GM21390 (cell line): ENCODE measurements around the gene DRC3.
A peak's percentile ranks its signal among the peaks of the same experiment; 100 is the strongest.

Source experiments
- ATAC-seq: cut with Tn5 transposase; IDR thresholded peaks from one replicate; pipeline ENCODE4 v1.9.1; 2021; ENCODE audit not compliant: unreplicated experiment

DRC3 gene

DNA sequence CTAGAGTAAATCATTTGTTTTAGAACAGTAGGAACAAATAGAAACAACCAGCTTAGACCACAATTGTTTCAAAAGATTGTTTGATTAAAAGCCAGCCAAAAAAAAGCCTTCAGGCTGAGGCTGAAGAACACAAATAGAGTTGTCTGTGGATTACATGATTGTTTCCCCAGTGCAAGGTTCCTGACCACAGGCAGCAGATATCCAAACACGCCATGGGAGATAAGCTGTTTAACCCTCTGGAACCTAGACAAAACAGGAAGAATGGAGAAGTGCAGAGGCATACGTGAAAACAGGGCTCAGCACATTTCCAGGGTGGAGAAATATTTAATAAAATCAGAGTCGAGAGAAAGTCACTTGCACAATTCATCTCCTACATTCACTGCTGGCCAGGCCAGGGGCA is 45.3 kb downstream of the DRC3 start:
- no peak for ATAC-seq

DNA sequence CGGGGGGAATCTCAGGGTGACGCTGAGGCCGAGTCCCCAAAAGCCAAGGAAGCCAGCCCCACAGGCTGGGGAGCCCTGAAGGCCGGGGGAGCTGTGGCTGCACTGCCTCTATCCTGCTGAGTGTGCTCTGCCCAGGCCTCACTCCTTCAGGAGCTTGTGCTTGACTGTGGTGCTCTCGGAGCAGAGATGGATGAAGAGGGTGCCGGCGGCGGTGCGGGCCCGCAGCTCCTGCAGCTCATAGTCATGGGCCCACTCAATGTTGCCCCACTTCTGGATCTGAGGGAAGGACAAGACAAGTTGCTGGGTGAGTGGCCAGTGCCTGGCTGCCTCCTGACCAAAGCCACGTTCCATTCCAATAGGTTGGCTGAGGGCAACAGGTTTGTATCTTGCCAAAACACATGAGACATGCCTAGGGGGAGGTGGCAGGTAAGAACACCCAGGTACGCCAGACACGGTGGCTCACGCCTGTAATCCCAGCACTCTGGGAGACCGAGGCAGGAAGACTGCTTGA is 45.8 kb downstream of the DRC3 start:
- ATAC-seq = no peak

DNA sequence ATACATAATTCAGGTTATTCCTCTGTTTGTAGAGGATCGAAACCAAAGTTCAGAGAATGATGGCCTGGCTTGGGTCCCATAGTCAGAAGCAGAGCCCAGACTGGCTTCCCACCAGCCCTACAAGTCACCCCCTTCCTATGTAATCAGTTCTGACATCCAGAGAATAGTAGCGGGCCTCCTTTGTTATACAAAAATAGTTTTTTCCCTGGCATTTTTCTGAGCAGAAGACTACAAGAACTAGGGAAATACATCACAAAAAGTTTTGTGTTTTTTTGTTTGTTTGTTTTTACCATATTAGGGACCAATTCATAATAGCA is 47.1 kb downstream of the DRC3 start:
- ATAC-seq = no peak

DNA sequence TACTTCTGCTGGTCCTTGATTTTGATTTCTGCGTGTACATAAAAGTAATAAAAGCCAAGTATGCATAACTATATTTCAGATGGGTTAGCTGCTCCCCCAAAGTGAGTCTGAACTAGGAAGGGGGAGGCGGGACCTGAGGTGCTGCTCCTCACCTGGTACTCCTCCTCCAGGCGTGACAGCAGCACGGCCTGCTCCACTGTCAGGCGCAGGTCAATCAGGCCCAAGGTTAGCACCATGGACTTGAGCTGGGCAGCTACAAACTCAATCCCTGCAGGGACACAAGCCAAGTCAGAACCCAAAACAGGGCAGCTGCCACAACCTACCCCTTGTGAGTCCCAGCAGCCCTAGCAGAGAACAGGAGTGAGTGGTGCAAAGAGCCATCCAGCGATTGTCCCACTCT is 48.3 kb downstream of the DRC3 start:
- ATAC-seq = no peak

DNA sequence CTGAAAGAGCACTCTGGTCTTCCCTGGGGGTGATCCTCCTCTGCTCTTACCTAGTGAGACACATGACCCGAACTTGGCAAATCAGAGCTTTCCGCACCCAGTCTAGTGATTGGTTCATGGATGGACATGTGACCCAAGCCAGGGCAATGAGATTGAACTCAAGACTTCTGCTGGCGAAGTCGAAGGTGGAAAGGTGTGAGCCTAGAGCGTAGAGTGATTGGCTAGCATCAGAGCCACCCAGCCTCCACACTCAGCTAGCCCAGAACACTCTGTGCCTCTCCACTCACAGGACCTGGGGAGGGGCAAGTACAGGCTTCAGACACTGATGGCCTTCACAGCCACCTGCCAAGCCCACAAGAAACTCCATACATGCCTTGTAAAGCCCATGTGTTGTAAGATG is 48.7 kb downstream of the DRC3 start:
- ATAC-seq = no peak

DNA sequence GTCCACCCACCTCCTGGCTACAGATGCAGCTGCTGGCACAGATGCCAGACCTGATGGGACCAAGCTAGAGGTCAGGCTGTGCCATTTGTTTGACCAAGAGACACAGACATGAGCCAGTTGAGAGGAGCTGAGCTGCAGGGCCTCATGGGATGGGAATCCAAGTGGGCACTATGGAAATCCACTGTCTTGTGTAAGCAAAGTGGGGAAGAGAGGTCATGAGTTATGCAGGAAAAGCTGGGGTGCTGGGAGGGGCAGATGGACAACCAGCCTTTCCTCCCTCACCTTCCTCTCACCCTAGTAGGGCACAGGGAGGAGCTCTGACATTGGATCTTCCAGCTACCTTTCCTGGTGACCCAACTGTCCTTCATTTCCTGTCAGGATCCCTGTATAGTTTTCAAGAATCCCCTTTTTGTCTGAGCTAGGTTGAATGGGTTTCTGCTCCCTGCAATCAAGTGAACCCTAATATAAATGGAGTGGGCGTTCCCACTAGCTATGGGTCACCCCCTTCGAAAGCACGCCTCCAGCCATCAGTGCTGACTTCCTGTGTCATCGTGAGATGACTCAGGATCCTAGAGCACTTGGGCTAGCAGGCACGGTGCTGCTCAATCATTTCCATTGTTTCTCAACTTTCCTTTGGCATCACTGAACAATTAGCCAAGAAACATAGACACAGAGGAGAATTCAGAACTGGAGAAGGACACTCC is 52.7 kb downstream of the DRC3 start:
- no peak for ATAC-seq

DNA sequence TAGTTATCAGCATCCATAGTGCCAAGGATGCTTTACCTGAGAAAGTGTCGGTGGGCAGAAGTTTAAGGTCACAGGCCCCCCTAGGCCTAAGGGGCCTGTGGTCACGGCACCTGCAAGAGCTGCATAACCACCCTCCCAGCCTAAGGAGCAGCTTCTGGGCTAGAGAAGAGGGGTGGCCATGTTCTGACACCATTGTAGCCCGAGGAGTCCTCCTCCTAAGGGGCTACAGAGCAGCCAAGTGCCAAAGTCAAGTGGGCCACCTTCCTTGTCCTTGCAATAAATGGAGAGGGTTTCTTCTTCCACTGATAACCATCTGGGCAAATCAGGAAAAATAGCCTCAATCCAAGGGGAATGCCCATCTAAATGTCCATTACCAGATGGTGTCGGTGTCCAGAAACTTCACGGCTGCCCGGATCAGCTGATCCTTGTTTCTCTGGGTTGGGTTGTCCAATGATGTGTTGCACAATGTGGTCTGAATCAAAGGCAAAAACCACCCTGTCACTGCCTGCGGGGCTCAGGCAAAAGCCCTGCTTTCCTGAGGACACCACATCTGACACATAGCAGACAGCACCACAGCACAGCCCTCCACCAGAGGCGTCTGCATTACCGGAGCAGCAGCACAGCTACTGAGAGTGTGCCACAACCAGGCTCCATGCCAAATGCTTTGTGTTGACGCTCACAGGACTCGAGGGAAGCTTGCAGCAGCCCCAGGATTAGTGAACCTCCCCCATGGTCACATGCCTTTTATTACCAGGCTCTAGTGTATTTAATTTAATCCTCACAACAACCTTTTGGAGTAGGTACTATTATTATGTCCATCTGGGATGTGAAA is 53.5 kb downstream of the DRC3 start:
- ATAC-seq = no peak

DNA sequence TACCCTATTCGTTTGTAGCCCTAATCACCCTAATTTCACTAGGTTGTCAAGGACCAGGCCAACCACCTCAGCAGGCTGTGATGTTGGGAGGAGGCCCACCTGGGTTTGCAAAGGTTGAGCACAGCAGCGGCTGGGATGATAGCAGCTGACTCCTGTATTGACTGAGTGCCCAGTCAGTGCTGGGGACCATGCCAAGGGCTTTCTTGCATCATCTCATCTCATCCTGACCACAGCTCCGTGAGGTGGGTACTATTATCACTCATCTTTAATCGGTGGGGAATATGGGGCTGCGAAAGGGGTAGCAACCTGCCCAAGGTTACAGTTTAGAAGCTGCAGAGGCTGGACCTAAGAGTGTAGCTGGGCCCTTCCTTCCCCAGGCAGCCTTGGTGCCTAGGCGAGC is 54.6 kb downstream of the DRC3 start:
- ATAC-seq = no peak

DNA sequence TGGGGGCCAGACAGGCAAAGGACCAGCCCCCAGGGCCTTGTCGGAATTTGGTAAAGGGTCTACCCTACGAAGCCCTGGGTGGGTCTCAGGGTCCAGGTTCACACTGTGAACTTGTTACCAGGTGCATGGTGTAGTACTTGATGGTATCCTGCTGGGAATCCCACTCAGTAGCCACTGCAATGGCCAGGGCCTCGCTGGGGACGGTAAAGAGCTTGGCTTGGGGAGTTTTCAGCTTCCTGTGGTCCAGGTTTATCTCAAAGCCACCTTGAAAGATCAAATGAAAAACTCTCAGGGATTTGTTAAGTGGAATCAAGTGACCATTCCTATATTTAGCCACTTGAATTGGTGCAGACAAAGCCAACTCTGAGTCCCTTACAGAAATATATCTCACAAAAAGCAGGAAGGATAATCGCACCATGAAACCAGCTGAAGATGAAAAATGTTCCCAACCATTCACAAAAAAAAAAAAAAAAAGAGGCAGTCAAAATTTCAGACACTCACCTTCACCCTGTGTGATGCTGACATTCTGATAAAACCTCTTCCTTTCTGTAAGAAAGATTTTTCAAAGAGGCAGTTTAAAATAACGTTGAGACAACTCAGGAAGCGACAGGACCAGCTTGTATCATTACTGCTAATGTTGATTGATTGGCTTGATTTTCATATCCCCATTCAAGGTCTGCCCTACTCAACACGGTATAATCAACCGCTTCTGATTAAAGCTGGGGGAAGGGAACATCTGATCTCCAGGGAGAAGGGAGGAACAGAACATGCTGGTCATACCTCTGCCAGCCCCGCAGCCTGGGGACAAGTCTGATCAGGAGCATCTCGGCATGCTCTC is 55.7 kb downstream of the DRC3 start:
- ATAC-seq = no peak

DNA sequence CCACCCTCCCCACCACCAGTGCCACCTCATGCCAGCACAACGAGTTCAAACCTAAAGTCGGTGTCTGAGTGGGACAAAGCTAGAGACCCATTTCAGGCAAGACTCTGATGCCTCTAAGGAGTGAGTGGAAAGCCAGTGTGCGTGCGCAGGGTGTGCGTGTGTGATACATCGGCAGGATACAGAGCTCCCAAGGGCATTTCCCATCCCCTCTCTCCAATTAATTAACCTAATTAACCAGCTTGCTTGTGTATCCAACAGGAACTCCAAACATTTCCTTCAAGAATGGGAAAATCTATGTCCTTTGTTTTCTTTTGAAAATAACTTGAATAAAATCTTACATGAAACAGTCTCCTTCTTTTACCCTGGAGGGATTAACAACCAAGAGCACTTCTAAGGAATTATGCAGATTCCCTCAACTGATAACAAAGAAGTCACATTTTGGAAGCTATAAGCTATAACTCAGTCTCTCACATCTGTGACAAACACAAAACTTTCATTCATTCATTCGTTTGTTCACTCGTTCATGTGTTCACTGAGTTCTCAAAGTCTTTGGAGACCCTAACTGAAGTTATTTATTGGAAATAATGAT is 56.4 kb downstream of the DRC3 start:
- ATAC-seq = no peak

DNA sequence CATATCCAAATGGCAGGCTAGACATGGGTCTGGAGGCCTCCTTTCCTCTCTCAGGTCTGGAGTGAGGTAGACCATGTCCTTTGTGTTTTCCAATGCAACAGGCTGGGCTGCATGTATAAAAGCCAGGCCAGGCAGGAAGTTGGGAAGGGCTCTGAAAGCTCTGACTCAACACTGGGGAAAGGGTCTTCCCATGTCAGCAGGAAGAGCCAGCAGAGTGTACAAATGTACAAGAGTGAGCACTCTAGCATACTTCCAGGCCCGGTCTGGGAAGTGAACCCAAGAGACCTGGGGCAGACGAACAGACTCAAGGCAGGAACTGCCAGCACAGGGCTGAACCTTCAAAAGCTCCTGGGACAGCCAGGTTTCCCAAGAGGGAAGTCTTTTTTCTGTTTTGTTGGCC is 59.3 kb downstream of the DRC3 start:
- ATAC-seq = no peak

DNA sequence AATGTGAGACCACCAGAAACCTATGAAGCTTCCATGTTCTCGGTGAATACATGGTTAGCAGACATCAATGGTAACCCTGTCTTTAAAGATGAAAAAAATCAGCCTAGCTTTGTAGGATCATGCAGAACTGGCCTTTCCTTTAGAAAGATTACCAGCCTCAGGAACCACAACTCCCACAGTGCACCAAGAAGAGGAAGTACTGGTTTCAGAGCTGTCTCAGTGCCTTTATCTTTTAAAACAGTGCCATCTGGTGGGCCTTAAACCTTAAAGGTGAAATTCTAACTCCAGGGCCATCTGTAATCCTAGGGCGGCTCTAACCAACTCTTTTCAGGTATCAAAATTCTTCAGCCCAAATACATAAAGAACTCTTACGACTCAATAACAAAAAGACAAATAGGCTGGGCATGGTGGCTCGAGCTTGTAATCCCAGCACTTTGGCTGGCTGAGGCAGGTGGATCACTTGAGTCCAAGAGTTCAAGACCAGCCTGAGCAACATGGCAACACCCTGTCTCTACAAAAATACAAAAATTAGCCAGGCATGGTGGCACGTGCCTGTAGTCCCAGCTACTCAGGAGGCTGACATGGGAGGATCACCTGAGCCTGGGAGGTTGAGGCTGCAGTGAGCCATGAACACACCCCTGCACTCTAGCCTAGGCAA is 60.9 kb downstream of the DRC3 start:
- ATAC-seq = peak; percentile 62

DNA sequence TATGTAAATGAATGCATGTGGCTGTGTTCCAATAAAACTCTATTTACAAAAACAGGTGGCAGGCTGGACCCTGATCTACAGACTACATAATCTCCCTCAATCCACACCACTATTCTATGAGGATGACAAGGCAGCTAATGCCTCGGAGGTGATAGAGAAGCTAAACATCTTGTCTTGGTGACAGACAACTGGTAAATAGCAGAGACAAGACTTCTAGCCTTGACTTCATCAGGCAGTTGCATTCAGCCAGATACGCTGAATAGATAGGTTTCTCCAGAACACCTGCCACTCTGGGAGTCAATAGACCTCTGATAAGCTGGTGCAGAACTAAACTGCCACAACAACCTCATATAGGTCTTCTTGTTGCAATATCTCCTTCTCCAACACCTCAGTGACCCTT is 63.0 kb downstream of the DRC3 start:
- no peak for ATAC-seq

DNA sequence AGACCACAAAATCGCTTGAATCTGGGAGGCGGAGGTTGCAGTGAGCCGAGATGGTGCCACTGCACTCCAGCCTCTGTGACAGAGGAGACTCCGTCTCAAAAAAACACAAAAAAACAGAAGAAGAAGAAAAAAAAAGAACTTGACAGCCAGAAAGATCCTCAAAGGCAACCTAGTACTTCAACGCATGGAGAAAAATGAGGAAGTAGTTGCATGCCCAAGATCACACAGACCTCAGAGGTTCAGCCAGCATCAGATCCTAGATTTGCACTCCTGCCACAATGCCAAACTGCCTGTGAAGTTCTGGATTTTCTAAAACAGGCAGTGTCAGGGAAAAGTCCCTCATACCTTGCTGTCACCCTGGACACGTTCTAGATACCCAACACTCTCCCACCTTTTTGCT is 64.8 kb downstream of the DRC3 start:
- no peak for ATAC-seq

DNA sequence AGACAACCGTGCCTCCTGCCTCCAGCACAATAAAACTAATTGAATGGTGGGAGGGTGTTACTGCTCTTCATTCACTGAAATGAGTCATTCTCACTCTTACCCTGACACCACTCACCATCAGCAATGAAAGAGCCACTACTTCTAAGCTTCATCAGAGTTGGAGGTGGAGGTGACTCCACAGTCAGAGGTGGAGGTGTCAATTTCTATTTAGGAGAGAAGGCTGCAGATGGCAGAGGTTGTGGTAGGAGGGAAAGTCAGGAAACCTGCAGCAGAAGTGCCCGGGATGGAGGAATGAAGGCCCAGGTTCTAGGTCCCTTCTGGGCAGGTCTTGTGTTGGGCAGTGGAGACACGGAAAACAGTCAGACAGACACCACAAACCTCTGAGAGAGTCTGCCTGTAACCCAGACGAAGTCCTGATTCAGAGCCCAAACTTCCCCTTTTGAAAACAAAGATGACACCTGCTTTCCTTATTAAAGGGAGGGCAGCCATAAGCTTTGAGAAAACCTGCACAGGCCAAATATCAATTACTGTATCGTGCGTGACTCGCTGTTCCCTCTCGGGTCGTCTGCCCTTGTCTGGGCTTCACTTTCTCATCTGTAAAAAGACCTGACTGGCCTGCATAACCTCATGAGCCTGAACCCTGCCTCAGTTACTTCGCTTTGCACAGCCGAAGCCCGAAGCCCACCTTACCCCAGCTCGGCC is 65.6 kb downstream of the DRC3 start:
- ATAC-seq = peak; percentile 4

DNA sequence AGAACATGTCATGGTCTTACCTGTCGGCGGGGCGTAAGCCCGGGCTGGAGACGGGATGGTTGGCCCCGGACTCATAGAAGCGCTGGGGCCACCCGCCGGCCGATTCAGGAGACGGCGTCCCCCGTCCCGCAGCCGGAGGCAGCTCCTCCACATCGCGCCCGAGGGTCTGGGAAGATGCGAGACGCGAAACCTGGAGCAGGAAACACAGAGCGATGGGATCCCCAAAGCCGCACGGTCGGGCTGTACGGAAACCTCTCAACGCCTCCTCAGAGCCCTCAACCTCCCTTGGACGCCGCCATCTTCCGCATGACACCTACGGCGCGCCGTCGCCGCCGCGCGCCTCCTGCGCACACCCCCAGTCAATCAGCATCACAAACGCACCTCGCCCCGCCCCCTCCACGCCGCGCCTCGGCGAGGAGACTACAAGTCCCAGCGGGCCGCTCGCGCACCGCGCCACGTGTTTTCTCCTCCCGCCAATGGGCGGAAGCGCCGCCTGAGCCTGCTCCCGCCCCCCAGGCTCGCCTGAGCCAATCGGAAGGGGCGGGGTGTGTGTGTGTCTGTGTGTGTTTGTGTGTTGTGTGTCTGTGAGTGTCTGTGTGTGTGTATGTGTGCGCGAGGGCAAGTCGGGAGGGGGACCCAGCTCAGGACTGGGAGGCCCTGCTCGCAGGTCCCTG is 66.3 kb downstream of the DRC3 start, which contains the start of the genes ATPAF2 and GID4:
Gene ATPAF2, minus strand, starts transcription at position 308 of the 674 bp plus-strand sequence. Its CDS starts 155 bp downstream, at position 153.
Gene GID4, plus strand, starts transcription at position 548 of the 674 bp plus-strand sequence. Its CDS starts 57 bp downstream, at position 605.
- peak; percentile 80 for ATAC-seq

DNA sequence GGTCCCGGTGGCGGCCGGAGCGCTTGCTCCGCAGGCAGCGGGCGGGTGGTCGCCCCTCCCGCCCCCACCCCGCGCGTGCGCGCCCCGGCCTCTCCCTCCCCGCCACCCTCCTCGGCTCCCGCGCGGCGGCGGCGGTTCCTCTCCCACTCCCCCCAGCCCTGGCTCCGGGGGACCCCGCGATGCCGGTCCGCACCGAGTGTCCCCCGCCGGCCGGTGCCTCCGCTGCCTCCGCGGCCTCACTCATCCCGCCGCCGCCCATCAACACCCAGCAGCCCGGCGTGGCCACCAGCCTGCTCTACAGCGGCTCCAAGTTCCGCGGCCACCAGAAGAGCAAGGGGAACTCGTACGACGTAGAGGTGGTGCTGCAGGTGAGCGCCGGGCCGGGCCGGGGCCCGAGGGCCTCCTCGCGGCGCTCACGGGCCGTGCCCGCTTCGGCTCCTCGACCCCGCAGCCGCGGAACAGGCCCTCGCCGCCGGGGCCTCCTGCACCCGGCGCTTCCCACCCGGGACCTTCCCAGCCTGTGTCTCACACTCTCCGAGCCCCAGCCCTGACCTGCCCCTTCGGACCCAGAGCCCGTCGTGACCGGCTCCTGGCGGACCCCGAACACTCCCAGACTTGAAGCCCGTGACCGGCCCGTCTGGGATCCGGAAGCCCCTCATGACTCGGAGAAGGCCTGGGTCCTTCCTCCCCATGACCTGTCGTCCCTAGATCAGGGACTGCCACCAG is 67.0 kb downstream of the DRC3 start:
- ATAC-seq = peak; percentile 20

DNA sequence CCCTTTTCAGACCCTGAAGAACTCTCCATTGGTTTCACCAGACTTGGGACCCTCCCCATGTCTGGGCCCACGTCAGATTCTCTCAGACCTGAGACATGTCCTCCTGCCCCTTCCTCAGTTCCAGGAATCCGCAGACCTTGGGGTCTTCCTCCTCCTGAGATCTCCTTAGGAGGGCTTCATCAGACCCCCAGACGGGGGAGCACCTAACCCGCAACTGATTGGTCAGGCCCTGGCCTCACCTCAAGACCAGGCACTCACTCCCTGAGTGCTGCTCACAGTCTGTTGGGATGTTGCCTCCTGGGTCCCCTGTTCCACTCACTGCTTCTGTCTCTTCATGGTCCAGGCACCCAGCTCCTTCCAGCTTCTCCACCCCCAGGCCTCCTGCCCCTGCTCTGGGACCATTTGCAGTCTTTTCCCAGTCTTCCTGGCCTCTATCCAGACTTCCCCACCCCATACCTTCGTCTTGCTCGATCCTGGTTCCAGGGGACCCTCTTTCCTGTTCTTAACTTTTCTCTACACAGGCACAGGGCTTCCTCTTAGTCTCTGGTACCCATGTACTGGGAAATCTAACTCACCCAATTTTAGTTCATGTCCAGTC is 67.7 kb downstream of the DRC3 start:
- no peak for ATAC-seq
